ENCODE results near the gene JKAMP. TPM values are rescaled to one million over a fixed set of nuclear protein-coding genes. Genes with fewer than 3 reads are reported as not detected.
A peak's percentile ranks its signal among the peaks of the same experiment; 100 is the strongest.

Gene JKAMP
- total RNA-seq, 3 donors from 2014 or later: 18.6 to 24.9 (median 21.5) TPM

- H3K36me3 Mint-ChIP-seq (ENCODE audit: insufficient read depth): peaks cover 9% of the 10 kb centered on the region
- no peaks in the 10 kb centered on the region for H3K9me3 Mint-ChIP-seq
- H3K4me1 Mint-ChIP-seq (ENCODE audit: low read depth): peaks cover 16% of the 10 kb centered on the region
- H3K27me3 Mint-ChIP-seq (ENCODE audit: low read depth): no peaks in the 10 kb centered on the region
- no peak for DNase-seq
- H3K4me3 Mint-ChIP-seq: no peak overlapping the region
- no peak for ATAC-seq
These were observed 16.4 kb downstream of the JKAMP start for GRCh38 chr14:59500732-59501131.

- H3K36me3 Mint-ChIP-seq (ENCODE audit: insufficient read depth): peaks cover 12% of the 10 kb centered on the region
- no peak for DNase-seq
- peaks cover 13% of the 10 kb centered on the region for H3K4me1 Mint-ChIP-seq (ENCODE audit: low read depth)
- no peak overlapping the region for H3K4me3 Mint-ChIP-seq
- ATAC-seq: no peak
- peaks cover 4% of the 10 kb centered on the region for H3K27me3 Mint-ChIP-seq (ENCODE audit: low read depth)
- no peaks in the 10 kb centered on the region for H3K9me3 Mint-ChIP-seq
These were observed 18.9 kb downstream of the JKAMP start for GRCh38 chr14:59503256-59503655.

GRCh38 chr14:59507063-59507751 is 22.9 kb downstream of the JKAMP start:
- peak; percentile 62 to 75 for ATAC-seq
- H3K9me3 Mint-ChIP-seq: no peaks in the 10 kb centered on the region
- peak; percentile 12 for DNase-seq
- peaks cover 10% of the 10 kb centered on the region for H3K4me1 Mint-ChIP-seq (ENCODE audit: low read depth)
- H3K4me3 Mint-ChIP-seq: no peak overlapping the region
- peaks cover 8% of the 10 kb centered on the region for H3K27me3 Mint-ChIP-seq (ENCODE audit: low read depth)
- H3K36me3 Mint-ChIP-seq (ENCODE audit: insufficient read depth): peaks cover 2% of the 10 kb centered on the region

- DNase-seq: no peak
- no peak for ATAC-seq
- H3K9me3 Mint-ChIP-seq: no peaks in the 10 kb centered on the region
- H3K36me3 Mint-ChIP-seq (ENCODE audit: insufficient read depth): peaks cover 2% of the 10 kb centered on the region
- peaks cover 10% of the 10 kb centered on the region for H3K4me1 Mint-ChIP-seq (ENCODE audit: low read depth)
- H3K4me3 Mint-ChIP-seq: no peak overlapping the region
- peaks cover 8% of the 10 kb centered on the region for H3K27me3 Mint-ChIP-seq (ENCODE audit: low read depth)
These were observed 23.4 kb downstream of the JKAMP start for GRCh38 chr14:59507752-59508103.

GRCh38 chr14:59509101-59509500 is 24.8 kb downstream of the JKAMP start:
- ATAC-seq: no peak

GRCh38 chr14:59510001-59510400 is 25.7 kb downstream of the JKAMP start:
- DNase-seq: no peak
- Mint-ChIP-seq H3K9me3 (no peaks in the 10 kb centered on the region), H3K4me3 (no peak overlapping the region), H3K4me1 (ENCODE audit: low read depth) (no peaks in the 10 kb centered on the region), H3K27me3 (ENCODE audit: low read depth) (peaks cover 12% of the 10 kb centered on the region), H3K36me3 (ENCODE audit: insufficient read depth) (peaks cover 2% of the 10 kb centered on the region)
- no peak for ATAC-seq

More at GRCh38 chr14:59509101-59509500, 24.8 kb downstream of the JKAMP start:
- H3K9me3 Mint-ChIP-seq: no peaks in the 10 kb centered on the region
- H3K27me3 Mint-ChIP-seq (ENCODE audit: low read depth): peaks cover 12% of the 10 kb centered on the region
- H3K4me3 Mint-ChIP-seq: no peak overlapping the region
- H3K36me3 Mint-ChIP-seq (ENCODE audit: insufficient read depth): peaks cover 2% of the 10 kb centered on the region
- no peak for DNase-seq
- H3K4me1 Mint-ChIP-seq (ENCODE audit: low read depth): peaks cover 8% of the 10 kb centered on the region

- DNase-seq: no peak
- no peaks in the 10 kb centered on the region for H3K4me1 Mint-ChIP-seq (ENCODE audit: low read depth)
- peaks cover under 1% of the 10 kb centered on the region for H3K36me3 Mint-ChIP-seq (ENCODE audit: insufficient read depth)
- ATAC-seq: no peak
- H3K4me3 Mint-ChIP-seq: no peak overlapping the region
- H3K9me3 Mint-ChIP-seq: no peaks in the 10 kb centered on the region
- peaks cover 14% of the 10 kb centered on the region for H3K27me3 Mint-ChIP-seq (ENCODE audit: low read depth)
These were observed 26.6 kb downstream of the JKAMP start for GRCh38 chr14:59510966-59511365.

- DNase-seq (no peak), ATAC-seq (no peak)
- Mint-ChIP-seq H3K4me1 (ENCODE audit: low read depth) (no peaks in the 10 kb centered on the region), H3K9me3 (no peaks in the 10 kb centered on the region), H3K4me3 (no peak overlapping the region), H3K27me3 (ENCODE audit: low read depth) (peaks cover 14% of the 10 kb centered on the region), H3K36me3 (ENCODE audit: insufficient read depth) (no peaks in the 10 kb centered on the region)
These were observed 27.7 kb downstream of the JKAMP start for GRCh38 chr14:59511916-59512575.

- Mint-ChIP-seq H3K4me1 (ENCODE audit: low read depth) (no peaks in the 10 kb centered on the region), H3K4me3 (no peak overlapping the region), H3K27me3 (ENCODE audit: low read depth) (peaks cover 7% of the 10 kb centered on the region), H3K9me3 (no peaks in the 10 kb centered on the region), H3K36me3 (ENCODE audit: insufficient read depth) (no peaks in the 10 kb centered on the region)
- no peak for ATAC-seq
- DNase-seq: no peak
These were observed 35.9 kb downstream of the JKAMP start for GRCh38 chr14:59520224-59520623.

- Mint-ChIP-seq H3K4me1 (ENCODE audit: low read depth) (no peaks in the 10 kb centered on the region), H3K36me3 (ENCODE audit: insufficient read depth) (no peaks in the 10 kb centered on the region), H3K27me3 (ENCODE audit: low read depth) (peaks cover 15% of the 10 kb centered on the region), H3K4me3 (no peak overlapping the region), H3K9me3 (peaks cover 4% of the 10 kb centered on the region)
- ATAC-seq (no peak), DNase-seq (no peak)
These were observed 44.9 kb downstream of the JKAMP start for GRCh38 chr14:59529189-59529588.

- Mint-ChIP-seq H3K9me3 (peaks cover 4% of the 10 kb centered on the region), H3K4me1 (ENCODE audit: low read depth) (no peaks in the 10 kb centered on the region), H3K36me3 (ENCODE audit: insufficient read depth) (no peaks in the 10 kb centered on the region), H3K4me3 (no peak overlapping the region), H3K27me3 (ENCODE audit: low read depth) (peaks cover 15% of the 10 kb centered on the region)
- ATAC-seq: no peak
- DNase-seq: no peak
These were observed 46.0 kb downstream of the JKAMP start for GRCh38 chr14:59530349-59530748.

GRCh38 chr14:59532419-59532818 is 48.1 kb downstream of the JKAMP start:
- Mint-ChIP-seq H3K36me3 (ENCODE audit: insufficient read depth) (no peaks in the 10 kb centered on the region), H3K4me3 (no peak overlapping the region), H3K9me3 (peaks cover 4% of the 10 kb centered on the region), H3K27me3 (ENCODE audit: low read depth) (peaks cover 15% of the 10 kb centered on the region), H3K4me1 (ENCODE audit: low read depth) (no peaks in the 10 kb centered on the region)
- DNase-seq (no peak), ATAC-seq (no peak)

GRCh38 chr14:59534361-59534987 is 50.2 kb downstream of the JKAMP start:
- Mint-ChIP-seq H3K27me3 (ENCODE audit: low read depth) (peaks cover 11% of the 10 kb centered on the region), H3K4me3 (no peak overlapping the region), H3K4me1 (ENCODE audit: low read depth) (no peaks in the 10 kb centered on the region), H3K36me3 (ENCODE audit: insufficient read depth) (no peaks in the 10 kb centered on the region), H3K9me3 (no peaks in the 10 kb centered on the region)
- ATAC-seq (no peak), DNase-seq (no peak)

GRCh38 chr14:59537476-59537875 is 53.2 kb downstream of the JKAMP start:
- no peaks in the 10 kb centered on the region for H3K9me3 Mint-ChIP-seq
- ATAC-seq: no peak

GRCh38 chr14:59538936-59539335 is 54.6 kb downstream of the JKAMP start:
- no peaks in the 10 kb centered on the region for H3K36me3 Mint-ChIP-seq (ENCODE audit: insufficient read depth)
- ATAC-seq (no peak), DNase-seq (no peak)
- H3K4me1 Mint-ChIP-seq (ENCODE audit: low read depth): no peaks in the 10 kb centered on the region
- H3K4me3 Mint-ChIP-seq: no peak overlapping the region
- H3K9me3 Mint-ChIP-seq: no peaks in the 10 kb centered on the region
- peaks cover 10% of the 10 kb centered on the region for H3K27me3 Mint-ChIP-seq (ENCODE audit: low read depth)

More at GRCh38 chr14:59537476-59537875, 53.2 kb downstream of the JKAMP start:
- DNase-seq: no peak
- H3K36me3 Mint-ChIP-seq (ENCODE audit: insufficient read depth): no peaks in the 10 kb centered on the region
- no peaks in the 10 kb centered on the region for H3K4me1 Mint-ChIP-seq (ENCODE audit: low read depth)
- peaks cover 6% of the 10 kb centered on the region for H3K27me3 Mint-ChIP-seq (ENCODE audit: low read depth)
- H3K4me3 Mint-ChIP-seq: no peak overlapping the region

Data from activated T-cell treated with anti-CD3 and anti-CD28 coated beads, Interleukin-2, amount 50 U/mL, for 4 hours (primary cell).